GM19372 (cell line): Measurements from ENCODE around the gene C19orf33.
"Not testable (repeated sequence)": the region's sequence is repeated elsewhere in the genome, so short reads cannot be mapped to it uniquely, and the experiment has no call there.

Experiments used
- ATAC-seq: cut with Tn5 transposase; IDR thresholded peaks from one replicate; pipeline ENCODE4 v1.9.1; 2021; ENCODE audit warnings: mild to moderate bottlenecking, low read depth, moderate library complexity; ENCODE audit not compliant: unreplicated experiment

Gene C19orf33

GRCh38 chr19:38303517-38304351 is at the start of gene C19orf33:
Gene C19orf33, plus strand, starts transcription at chr19:38304251. Its CDS starts 11 bp downstream, at chr19:38304262.
- no peak for ATAC-seq

- ATAC-seq, result no peak
These were observed 48.6 kb upstream of the C19orf33 start for GRCh38 chr19:38255383-38256014.

GRCh38 chr19:38261942-38262341 is 42.1 kb upstream of the C19orf33 start:
- ATAC-seq, result not testable (repeated sequence)

GRCh38 chr19:38262585-38263268 is 41.3 kb upstream of the C19orf33 start:
- no peak for ATAC-seq

- peak; percentile 64 for ATAC-seq
These were observed 40.2 kb upstream of the C19orf33 start for GRCh38 chr19:38263689-38264485.

GRCh38 chr19:38264486-38265212 is 39.4 kb upstream of the C19orf33 start, which contains the start of gene SPINT2:
Gene SPINT2, plus strand, starts transcription at chr19:38264573. Its CDS starts 320 bp downstream, at chr19:38264893.
- ATAC-seq, result peak; percentile 24

- ATAC-seq, result no peak
These were observed 38.7 kb upstream of the C19orf33 start for GRCh38 chr19:38265213-38265861.

GRCh38 chr19:38265921-38266429 is 38.1 kb upstream of the C19orf33 start:
- no peak for ATAC-seq

- no peak for ATAC-seq
These were observed 37.0 kb upstream of the C19orf33 start for GRCh38 chr19:38266981-38267597.

- ATAC-seq, result no peak
These were observed 36.1 kb upstream of the C19orf33 start for GRCh38 chr19:38267761-38268483.

GRCh38 chr19:38268539-38268938 is 35.5 kb upstream of the C19orf33 start:
- no peak for ATAC-seq

- ATAC-seq, result no peak
These were observed 33.4 kb upstream of the C19orf33 start for GRCh38 chr19:38270587-38271167.

GRCh38 chr19:38273499-38273898 is 30.6 kb upstream of the C19orf33 start:
- ATAC-seq, result no peak

- no peak for ATAC-seq
These were observed 29.3 kb upstream of the C19orf33 start for GRCh38 chr19:38274739-38275138.

- no peak for ATAC-seq
These were observed 27.0 kb upstream of the C19orf33 start for GRCh38 chr19:38276942-38277517.

GRCh38 chr19:38277549-38277948 is 26.5 kb upstream of the C19orf33 start:
- ATAC-seq, result no peak

GRCh38 chr19:38277969-38278680 is 25.9 kb upstream of the C19orf33 start:
- ATAC-seq, result no peak
